Stimulated activated CD4-positive, alpha-beta T cell treated with anti-CD3 and anti-CD28 coated beads, Interleukin-12 subunit alpha, Interleukin-12 subunit beta, amount 100 ng/mL, for 24 hours (primary cell): Measurements from ENCODE around the gene MED29.

Experiments
- DNase-seq, 2 experiments: peaks; one replicate each; pipeline ENCODE4 v3.0.0-alpha.2; 2020; ENCODE audit warnings: low read depth in 2 of 2

Gene MED29

GRCh38 chr19:39397360-39398296 is 6.5 kb downstream of the MED29 start:
- DNase-seq, result peak; percentile 81 to 94

GRCh38 chr19:39398297-39398864 is 7.2 kb downstream of the MED29 start:
- DNase-seq, result peak in 1 of 2 experiments; percentile 52

GRCh38 chr19:39399668-39400050 is 8.5 kb downstream of the MED29 start:
- no peak for DNase-seq

GRCh38 chr19:39400061-39400460 is 8.9 kb downstream of the MED29 start:
- no peak for DNase-seq

GRCh38 chr19:39401070-39401548 is 9.9 kb downstream of the MED29 start:
- no peak for DNase-seq

GRCh38 chr19:39401549-39402345 is 10.6 kb downstream of the MED29 start:
- DNase-seq, result peak; percentile 58 to 67

- peak; percentile 75 to 89 for DNase-seq
These were observed 11.4 kb downstream of the MED29 start for GRCh38 chr19:39402346-39403300.

- DNase-seq, result peak; percentile 85 to 94
These were observed 12.4 kb downstream of the MED29 start for GRCh38 chr19:39403331-39404312.

GRCh38 chr19:39405261-39405957 is 14.2 kb downstream of the MED29 start:
- DNase-seq, result no peak

GRCh38 chr19:39405958-39406655 is 14.9 kb downstream of the MED29 start:
- peak; percentile 68 to 81 for DNase-seq

- DNase-seq, result peak; percentile 78 to 82
These were observed 15.7 kb downstream of the MED29 start, which contains the start of gene ZFP36 for GRCh38 chr19:39406656-39407409. Gene ZFP36, plus strand, starts transcription at chr19:39406847. Its CDS starts 58 bp downstream, at chr19:39406905.

- DNase-seq, result peak in 1 of 2 experiments; percentile 56
These were observed 16.2 kb downstream of the MED29 start for GRCh38 chr19:39407410-39407659.

- DNase-seq, result no peak
These were observed 16.6 kb downstream of the MED29 start for GRCh38 chr19:39407660-39408391.

GRCh38 chr19:39408392-39409207 is 17.4 kb downstream of the MED29 start:
- no peak for DNase-seq

- peak; percentile 54 to 66 for DNase-seq
These were observed 18.2 kb downstream of the MED29 start for GRCh38 chr19:39409208-39410016.
